MM.1S (cell line): Measurements from ENCODE around the gene BICC1.

Experiments
- DNase-seq: peaks from one replicate; pipeline ENCODE4 v3.0.0-alpha.2; 2015
- H2AFZ ChIP-seq: fragments of 300-600 bp; sonication (generic); 2 replicates; pipeline ENCODE4 v1.6.0; 2016; ENCODE audit warnings: antibody characterized with exemption, low read length
- H3F3A ChIP-seq: fragments of 300-600 bp; sonication (generic); 2 replicates; pipeline ENCODE4 v1.6.1; 2016; ENCODE audit warnings: mild to moderate bottlenecking, antibody characterized with exemption, low read length, moderate library complexity, mixed read lengths; ENCODE audit not compliant: insufficient read depth
- H3K27ac ChIP-seq: fragments of 300-600 bp; sonication (generic); 2 replicates; pipeline ENCODE4 v1.5.1; 2016; ENCODE audit warnings: mild to moderate bottlenecking, low read length
- H3K27me3 ChIP-seq: fragments of 300-600 bp; sonication (generic); replicated peaks from 2 replicates; pipeline ENCODE4 v1.6.0; 2016; ENCODE audit warnings: low read length; ENCODE audit not compliant: insufficient read depth
- H3K36me3 ChIP-seq: fragments of 300-600 bp; sonication (generic); replicated peaks from 2 replicates; pipeline ENCODE4 v1.6.1; 2016; ENCODE audit warnings: mild to moderate bottlenecking, low read length, mixed read lengths; ENCODE audit not compliant: insufficient read depth
- H3K4me1 ChIP-seq: fragments of 300-600 bp; sonication (generic); 2 replicates; pipeline ENCODE4 v1.6.1; 2016; ENCODE audit warnings: low read length, mixed read lengths
- H3K4me2 ChIP-seq: fragments of 300-600 bp; sonication (generic); 2 replicates; pipeline ENCODE4 v1.6.0; 2016; ENCODE audit warnings: low read depth, low read length
- H3K4me3 ChIP-seq: fragments of 300-600 bp; sonication (generic); 2 replicates; pipeline ENCODE4 v1.5.1; 2016; ENCODE audit warnings: low read length, mixed read lengths
- H3K79me2 ChIP-seq: fragments of 300-600 bp; sonication (generic); 2 replicates; pipeline ENCODE4 v1.6.1; 2016; ENCODE audit warnings: mixed run types, low read length, mixed read lengths
- H3K9ac ChIP-seq: fragments of 300-600 bp; sonication (generic); 2 replicates; pipeline ENCODE4 v1.6.1; 2016; ENCODE audit warnings: low read length, mixed read lengths
- H3K9me2 ChIP-seq: fragments of 300-600 bp; sonication (generic); replicated peaks from 2 replicates; pipeline ENCODE4 v1.6.1; 2016; ENCODE audit warnings: mild to moderate bottlenecking, low read length, mixed read lengths; ENCODE audit not compliant: insufficient read depth
- H3K9me3 ChIP-seq: fragments of 300-600 bp; sonication (generic); replicated peaks from 2 replicates; pipeline ENCODE4 v1.6.1; 2016; ENCODE audit warnings: mild to moderate bottlenecking, low read length, mixed read lengths; ENCODE audit not compliant: insufficient read depth
- H4K20me1 ChIP-seq: fragments of 300-600 bp; sonication (generic); 2 replicates; pipeline ENCODE4 v1.6.1; 2016; ENCODE audit warnings: mild to moderate bottlenecking, low read length, moderate library complexity, mixed read lengths; ENCODE audit not compliant: insufficient read depth
- CTCF ChIP-seq: fragments of 300-600 bp; sonication (generic); IDR thresholded peaks from 2 replicates; pipeline ENCODE4 v1.5.1; 2016; ENCODE audit warnings: antibody characterized with exemption, low read length, mixed read lengths
- EZH2 ChIP-seq: fragments of 300-600 bp; sonication (generic); optimal IDR thresholded peaks from 2 replicates; pipeline ENCODE3; 2017; ENCODE audit warnings: low read depth, mild to moderate bottlenecking, antibody characterized with exemption, low read length, mixed read lengths
- EZH2phosphoT487 ChIP-seq: fragments of 300-600 bp; sonication (generic); IDR thresholded peaks from 2 replicates; pipeline ENCODE4 v1.6.1; 2018; ENCODE audit warnings: antibody characterized with exemption, low read length

The BICC1 gene

DNA sequence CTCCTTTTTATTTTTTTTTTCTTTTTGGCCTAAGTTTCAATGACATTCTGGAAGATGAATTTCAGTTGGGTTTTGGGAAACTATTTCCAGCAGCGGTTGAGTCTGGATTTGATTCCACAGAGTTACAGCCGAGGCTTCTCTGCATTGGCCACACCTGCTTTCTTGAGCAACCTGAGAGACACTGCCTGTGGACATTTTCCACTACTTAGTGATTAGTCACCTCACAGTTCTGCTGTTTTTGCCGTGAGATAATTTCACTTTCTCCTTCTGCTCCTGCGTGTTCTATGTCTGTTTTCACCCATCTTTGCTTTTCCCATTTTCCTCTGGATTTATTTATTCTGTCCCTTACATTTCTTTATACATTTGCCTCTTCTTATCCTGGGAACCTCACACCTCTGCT lies 243.0 kb downstream of the BICC1 start:
- Histone ChIP-seq H2AFZ (peak overlapping the region; percentile 30), H3F3A (peaks cover 19% of the 10 kb centered on the region), H3K36me3 (no peaks in the 10 kb centered on the region), H3K4me1 (peaks cover 33% of the 10 kb centered on the region), H3K9me3 (no peaks in the 10 kb centered on the region), H3K4me3 (peak overlapping the region; percentile 58), H3K27ac (peak overlapping the region; percentile 5; the same call in 1 of the 2 replicates), H4K20me1 (no peaks in the 10 kb centered on the region), H3K27me3 (no peaks in the 10 kb centered on the region), H3K79me2 (no peaks in the 10 kb centered on the region), H3K9ac (peak overlapping the region; percentile 12; the same call in 1 of the 2 replicates), H3K4me2 (peak overlapping the region; percentile 85), H3K9me2 (no peaks in the 10 kb centered on the region)
- TF ChIP-seq EZH2phosphoT487: no peak
- TF ChIP-seq EZH2: no peak
- no peak for TF ChIP-seq CTCF
- DNase-seq: peak; percentile 58

DNA sequence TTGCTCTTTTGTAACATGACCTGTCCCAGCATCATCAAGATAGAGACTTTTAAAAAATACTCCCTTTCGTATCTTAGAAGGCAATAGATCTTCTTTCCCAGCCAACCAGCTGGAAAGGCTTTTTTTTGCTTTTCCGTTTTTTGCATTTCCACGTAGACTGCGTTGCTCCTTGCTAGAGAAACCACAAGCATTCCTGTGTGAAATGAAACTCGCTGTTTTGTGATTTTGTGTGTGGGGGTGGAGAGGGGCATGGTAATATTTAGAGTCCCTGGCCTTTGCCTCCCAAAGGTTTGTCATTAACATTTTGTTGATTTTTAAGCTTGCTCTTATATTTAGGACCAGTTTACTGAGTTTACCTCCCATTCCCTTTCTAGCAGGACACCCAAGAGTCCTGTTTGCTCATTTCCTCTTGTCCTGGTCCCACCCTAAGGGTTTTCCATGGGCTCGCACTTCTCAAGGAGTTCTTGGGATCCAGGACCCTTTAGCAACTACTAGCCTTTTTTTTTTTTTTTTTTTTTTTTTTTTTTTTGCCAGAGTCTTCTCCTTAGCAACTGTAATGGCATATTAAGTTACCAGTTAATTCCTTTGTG lies 243.6 kb downstream of the BICC1 start:
- Histone ChIP-seq H3F3A (peaks cover 19% of the 10 kb centered on the region), H3K9ac (peak overlapping the region; percentile 12; the same call in 1 of the 2 replicates), H3K4me2 (peak overlapping the region; percentile 85), H2AFZ (peak overlapping the region; percentile 30), H4K20me1 (no peaks in the 10 kb centered on the region), H3K4me3 (peak overlapping the region; percentile 58), H3K9me3 (no peaks in the 10 kb centered on the region), H3K36me3 (no peaks in the 10 kb centered on the region), H3K27ac (peak overlapping the region; percentile 5; the same call in 1 of the 2 replicates), H3K4me1 (peaks cover 33% of the 10 kb centered on the region), H3K9me2 (no peaks in the 10 kb centered on the region), H3K79me2 (no peaks in the 10 kb centered on the region), H3K27me3 (no peaks in the 10 kb centered on the region)
- peak; percentile 36 for DNase-seq
- no peak for TF ChIP-seq EZH2
- TF ChIP-seq EZH2phosphoT487: no peak
- no peak for TF ChIP-seq CTCF

- Histone ChIP-seq H3F3A (peaks cover 19% of the 10 kb centered on the region), H3K4me1 (peaks cover 33% of the 10 kb centered on the region), H3K36me3 (no peaks in the 10 kb centered on the region), H3K4me2 (peak overlapping the region; percentile 85), H3K9me3 (no peaks in the 10 kb centered on the region), H3K9ac (no peak overlapping the region), H2AFZ (no peak overlapping the region), H3K27me3 (no peaks in the 10 kb centered on the region), H4K20me1 (no peaks in the 10 kb centered on the region), H3K27ac (peak overlapping the region; percentile 40; the same call in 1 of the 2 replicates), H3K9me2 (no peaks in the 10 kb centered on the region), H3K79me2 (no peaks in the 10 kb centered on the region), H3K4me3 (peak overlapping the region; percentile 11; the same call in 1 of the 2 replicates)
- peak; percentile 89 for DNase-seq
- TF ChIP-seq EZH2phosphoT487 (no peak), CTCF (no peak), EZH2 (no peak)
Measured at GRCh38 chr10:58757352-58758065, 244.8 kb downstream of the BICC1 start.
